ENCODE measurements around the gene FYCO1.

DNA sequence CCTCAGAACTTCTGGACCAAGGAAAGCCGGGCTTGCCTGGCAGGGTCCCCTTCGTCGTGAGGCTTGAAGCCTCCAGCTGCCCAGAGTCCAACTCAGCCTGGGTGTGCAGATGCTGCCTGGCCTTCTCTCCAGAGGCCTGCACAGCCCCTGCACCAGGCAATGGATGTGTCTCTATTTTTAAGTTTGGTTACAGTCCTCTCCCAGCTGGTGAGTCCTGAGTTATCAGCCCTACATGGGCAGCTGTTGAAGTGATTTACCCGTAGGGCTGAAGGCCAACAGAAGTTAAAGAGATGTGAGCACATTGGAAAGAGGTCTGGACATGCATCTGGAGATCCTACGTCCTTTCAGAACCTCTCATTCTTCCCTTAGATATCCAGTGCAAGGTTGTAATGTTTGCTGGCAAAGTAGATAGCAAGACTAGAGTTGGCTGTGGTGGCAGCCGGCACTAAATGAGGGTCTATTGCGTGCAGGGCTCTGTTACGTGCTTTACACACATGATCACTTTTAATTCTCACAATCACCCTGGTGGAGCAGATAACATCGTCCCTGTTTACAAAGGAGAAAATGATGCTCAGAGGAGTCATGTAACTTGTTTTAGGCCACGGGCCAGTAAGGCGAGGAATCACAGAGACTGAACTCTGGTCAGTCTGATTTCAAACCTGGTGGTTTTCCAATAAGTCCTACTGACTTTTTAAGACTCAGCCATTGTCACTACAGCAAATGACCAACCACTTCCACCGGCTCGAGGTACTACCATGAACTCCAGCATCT lies 9.9 kb downstream of the FYCO1 start:
- TF ChIP-seq, protein P1, sequence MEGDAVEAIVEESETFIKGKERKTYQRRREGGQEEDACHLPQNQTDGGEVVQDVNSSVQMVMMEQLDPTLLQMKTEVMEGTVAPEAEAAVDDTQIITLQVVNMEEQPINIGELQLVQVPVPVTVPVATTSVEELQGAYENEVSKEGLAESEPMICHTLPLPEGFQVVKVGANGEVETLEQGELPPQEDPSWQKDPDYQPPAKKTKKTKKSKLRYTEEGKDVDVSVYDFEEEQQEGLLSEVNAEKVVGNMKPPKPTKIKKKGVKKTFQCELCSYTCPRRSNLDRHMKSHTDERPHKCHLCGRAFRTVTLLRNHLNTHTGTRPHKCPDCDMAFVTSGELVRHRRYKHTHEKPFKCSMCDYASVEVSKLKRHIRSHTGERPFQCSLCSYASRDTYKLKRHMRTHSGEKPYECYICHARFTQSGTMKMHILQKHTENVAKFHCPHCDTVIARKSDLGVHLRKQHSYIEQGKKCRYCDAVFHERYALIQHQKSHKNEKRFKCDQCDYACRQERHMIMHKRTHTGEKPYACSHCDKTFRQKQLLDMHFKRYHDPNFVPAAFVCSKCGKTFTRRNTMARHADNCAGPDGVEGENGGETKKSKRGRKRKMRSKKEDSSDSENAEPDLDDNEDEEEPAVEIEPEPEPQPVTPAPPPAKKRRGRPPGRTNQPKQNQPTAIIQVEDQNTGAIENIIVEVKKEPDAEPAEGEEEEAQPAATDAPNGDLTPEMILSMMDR (IDR thresholded peaks at IDR 0.05), result no peak
- no peak for TF ChIP-seq JUN (IDR thresholded peaks at IDR 0.05)
- TF ChIP-seq, protein P2, sequence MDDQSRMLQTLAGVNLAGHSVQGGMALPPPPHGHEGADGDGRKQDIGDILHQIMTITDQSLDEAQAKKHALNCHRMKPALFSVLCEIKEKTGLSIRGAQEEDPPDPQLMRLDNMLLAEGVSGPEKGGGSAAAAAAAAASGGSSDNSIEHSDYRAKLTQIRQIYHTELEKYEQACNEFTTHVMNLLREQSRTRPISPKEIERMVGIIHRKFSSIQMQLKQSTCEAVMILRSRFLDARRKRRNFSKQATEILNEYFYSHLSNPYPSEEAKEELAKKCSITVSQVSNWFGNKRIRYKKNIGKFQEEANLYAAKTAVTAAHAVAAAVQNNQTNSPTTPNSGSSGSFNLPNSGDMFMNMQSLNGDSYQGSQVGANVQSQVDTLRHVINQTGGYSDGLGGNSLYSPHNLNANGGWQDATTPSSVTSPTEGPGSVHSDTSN (IDR thresholded peaks at IDR 0.05), result no peak
- no peak for TF ChIP-seq CEBPB (IDR thresholded peaks at IDR 0.05)
- TF ChIP-seq SMC3 (IDR thresholded peaks at IDR 0.05), result no peak
- TF ChIP-seq, protein P3, sequence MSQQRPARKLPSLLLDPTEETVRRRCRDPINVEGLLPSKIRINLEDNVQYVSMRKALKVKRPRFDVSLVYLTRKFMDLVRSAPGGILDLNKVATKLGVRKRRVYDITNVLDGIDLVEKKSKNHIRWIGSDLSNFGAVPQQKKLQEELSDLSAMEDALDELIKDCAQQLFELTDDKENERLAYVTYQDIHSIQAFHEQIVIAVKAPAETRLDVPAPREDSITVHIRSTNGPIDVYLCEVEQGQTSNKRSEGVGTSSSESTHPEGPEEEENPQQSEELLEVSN (IDR thresholded peaks at IDR 0.05; ENCODE audit: borderline replicate concordance, low read depth), result no peak
- no peak for TF ChIP-seq RAD21 (conservative IDR thresholded peaks at IDR 0.05 in 1 of 2, IDR thresholded peaks at IDR 0.05 in 1 of 2)
- no peak for TF ChIP-seq MAFK (IDR thresholded peaks at IDR 0.05; ENCODE audit: partially characterized antibody)
- TF ChIP-seq, protein P4, sequence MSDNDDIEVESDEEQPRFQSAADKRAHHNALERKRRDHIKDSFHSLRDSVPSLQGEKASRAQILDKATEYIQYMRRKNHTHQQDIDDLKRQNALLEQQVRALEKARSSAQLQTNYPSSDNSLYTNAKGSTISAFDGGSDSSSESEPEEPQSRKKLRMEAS (IDR thresholded peaks at IDR 0.05), result no peak
- no peak for TF ChIP-seq CBX2 (IDR thresholded peaks at IDR 0.05; ENCODE audit: borderline replicate concordance, low read depth)

Data from A549 (cell line).